ENCODE data around the gene CACNA1I. TPM values are rescaled to one million over a fixed set of nuclear protein-coding genes. Genes with fewer than 3 reads are reported as not detected.
"Not testable (repeated sequence)": the region's sequence is repeated elsewhere in the genome, so short reads cannot be mapped to it uniquely, and the experiment has no call there.

Gene CACNA1I
- total and polyA plus RNA-seq, 2 donors (not counting 1 experiment from before 2014, with no cell fraction given) = under 0.01 to 0.01 TPM

DNA sequence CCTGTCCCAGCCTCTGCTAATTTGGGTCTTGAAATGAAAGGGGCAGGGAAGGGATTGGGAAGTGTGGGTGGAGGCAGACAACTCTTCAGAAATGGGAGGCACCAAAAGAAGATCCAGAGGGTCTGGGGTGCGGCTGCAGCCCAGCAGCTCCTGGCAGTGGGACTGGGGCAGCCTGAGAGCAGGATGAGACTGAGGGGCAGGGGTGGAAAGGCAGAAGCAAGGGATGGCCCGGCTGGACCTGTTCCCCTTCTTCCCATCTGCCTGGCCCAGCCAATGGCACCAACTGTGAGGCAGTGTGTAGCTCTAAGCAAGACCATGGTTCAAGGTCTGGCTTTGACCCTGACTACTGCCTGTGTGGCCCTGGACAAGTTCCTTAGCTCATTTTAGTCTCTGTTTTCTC is 162.6 kb downstream of the CACNA1I start:
- Histone ChIP-seq H3K4me1 (ENCODE audit: control insufficient read depth, extremely low read depth, insufficient read depth, low read length) (no peaks in the 10 kb centered on the region), H3K9ac (ENCODE audit: insufficient read depth, low read length) (no peak overlapping the region), H3K4me2 (ENCODE audit: extremely low read depth, insufficient read depth, low read length) (no peak overlapping the region), H3K79me2 (ENCODE audit: control insufficient read depth, insufficient read depth, low read length) (no peaks in the 10 kb centered on the region), H3K27ac (ENCODE audit: insufficient read depth, low read length) (no peak overlapping the region), H3K9me3 (ENCODE audit: control insufficient read depth, insufficient read depth, low read depth, low read length) (no peaks in the 10 kb centered on the region), H3K27me3 (ENCODE audit: control insufficient read depth, insufficient read depth, low read length) (peaks cover 4% of the 10 kb centered on the region), H3K4me3 (replicated peaks in 1 of 4; ENCODE audit: control extremely low read depth in 1 of 4, insufficient read depth in 1 of 4, low read depth in 3 of 4, low read length in 4 of 4) (no peak overlapping the region), H3K36me3 (ENCODE audit: control insufficient read depth, insufficient read depth, low read length) (no peaks in the 10 kb centered on the region), H4K20me1 (ENCODE audit: control insufficient read depth, extremely low read depth, insufficient read depth, low read length) (no peaks in the 10 kb centered on the region), H2AFZ (ENCODE audit: low read length) (no peak overlapping the region)
- no peak for DNase-seq (ENCODE audit: low read depth in 2 of 2)
- TF ChIP-seq CTCF (conservative IDR thresholded peaks at IDR 0.05 in 1 of 2, IDR thresholded peaks at IDR 0.05 in 1 of 2; ENCODE audit: low read depth in 1 of 2, low read length in 2 of 2) (no peak), EZH2 (IDR thresholded peaks at IDR 0.05; ENCODE audit: low read length, missing control alignments) (no peak)

GRCh38 chr22:39734046-39734445 is 163.5 kb downstream of the CACNA1I start:
- not testable (repeated sequence) for H3K27me3 ChIP-seq (ENCODE audit: control insufficient read depth, insufficient read depth, low read length)

DNA sequence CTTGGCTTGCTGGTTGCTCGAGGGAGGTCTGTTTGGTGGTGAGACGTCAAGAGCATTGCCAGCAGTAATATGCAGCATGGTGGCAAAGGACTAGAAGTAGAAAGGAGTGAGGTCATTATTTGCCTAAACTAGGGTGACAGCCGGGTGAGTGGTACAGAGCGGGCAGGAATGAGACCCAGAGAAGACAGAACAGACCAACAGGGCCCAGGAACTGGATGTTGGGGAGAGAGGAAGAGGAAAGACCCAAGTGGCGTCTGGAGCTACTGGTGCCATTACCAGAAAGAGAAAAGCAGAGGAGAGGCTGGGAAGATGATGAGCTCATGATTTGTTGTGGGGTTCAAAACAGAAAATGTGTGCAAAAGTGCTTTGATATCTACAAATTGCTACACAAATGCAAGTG is 164.3 kb downstream of the CACNA1I start:
- Histone ChIP-seq H3K9ac (ENCODE audit: insufficient read depth, low read length) (no peak overlapping the region), H3K79me2 (ENCODE audit: control insufficient read depth, insufficient read depth, low read length) (no peaks in the 10 kb centered on the region), H3K4me2 (ENCODE audit: extremely low read depth, insufficient read depth, low read length) (no peak overlapping the region), H2AFZ (ENCODE audit: low read length) (no peak overlapping the region), H3K4me3 (replicated peaks in 1 of 4; ENCODE audit: control extremely low read depth in 1 of 4, insufficient read depth in 1 of 4, low read depth in 3 of 4, low read length in 4 of 4) (no peak overlapping the region), H3K36me3 (ENCODE audit: control insufficient read depth, insufficient read depth, low read length) (no peaks in the 10 kb centered on the region), H3K9me3 (ENCODE audit: control insufficient read depth, insufficient read depth, low read depth, low read length) (no peaks in the 10 kb centered on the region), H3K4me1 (ENCODE audit: control insufficient read depth, extremely low read depth, insufficient read depth, low read length) (no peaks in the 10 kb centered on the region), H4K20me1 (ENCODE audit: control insufficient read depth, extremely low read depth, insufficient read depth, low read length) (no peaks in the 10 kb centered on the region), H3K27ac (ENCODE audit: insufficient read depth, low read length) (no peak overlapping the region), H3K27me3 (ENCODE audit: control insufficient read depth, insufficient read depth, low read length) (peaks cover 4% of the 10 kb centered on the region)
- no peak for DNase-seq (ENCODE audit: low read depth in 2 of 2)
- TF ChIP-seq EZH2 (IDR thresholded peaks at IDR 0.05; ENCODE audit: low read length, missing control alignments) = no peak
- TF ChIP-seq CTCF (conservative IDR thresholded peaks at IDR 0.05 in 1 of 2, IDR thresholded peaks at IDR 0.05 in 1 of 2; ENCODE audit: low read depth in 1 of 2, low read length in 2 of 2) = no peak

More at GRCh38 chr22:39734046-39734445, 163.5 kb downstream of the CACNA1I start:
- not testable (repeated sequence) for H3K9me3 ChIP-seq (ENCODE audit: control insufficient read depth, insufficient read depth, low read depth, low read length); H2AFZ ChIP-seq (ENCODE audit: low read length); H4K20me1 ChIP-seq (ENCODE audit: control insufficient read depth, extremely low read depth, insufficient read depth, low read length); H3K79me2 ChIP-seq (ENCODE audit: control insufficient read depth, insufficient read depth, low read length); H3K36me3 ChIP-seq (ENCODE audit: control insufficient read depth, insufficient read depth, low read length); H3K9ac ChIP-seq (ENCODE audit: insufficient read depth, low read length); H3K4me2 ChIP-seq (ENCODE audit: extremely low read depth, insufficient read depth, low read length); H3K4me1 ChIP-seq (ENCODE audit: control insufficient read depth, extremely low read depth, insufficient read depth, low read length); H3K4me3 ChIP-seq (replicated peaks in 1 of 4; ENCODE audit: control extremely low read depth in 1 of 4, insufficient read depth in 1 of 4, low read depth in 3 of 4, low read length in 4 of 4); DNase-seq (ENCODE audit: low read depth in 2 of 2); H3K27ac ChIP-seq (ENCODE audit: insufficient read depth, low read length)
